GM19239 (cell line): ENCODE data around the gene PXDN.

Source experiments
- DNase-seq: peaks from one replicate; pipeline ENCODE4 v3.0.0; 2011; ENCODE audit warnings: low spot score; ENCODE audit not compliant: insufficient read length
- FAIRE-seq: peaks from 2 replicates; lab custom pipeline; 2011; peaks lifted over from hg19 to GRCh38; lab: Jason Lieb, UNC

PXDN gene

DNA sequence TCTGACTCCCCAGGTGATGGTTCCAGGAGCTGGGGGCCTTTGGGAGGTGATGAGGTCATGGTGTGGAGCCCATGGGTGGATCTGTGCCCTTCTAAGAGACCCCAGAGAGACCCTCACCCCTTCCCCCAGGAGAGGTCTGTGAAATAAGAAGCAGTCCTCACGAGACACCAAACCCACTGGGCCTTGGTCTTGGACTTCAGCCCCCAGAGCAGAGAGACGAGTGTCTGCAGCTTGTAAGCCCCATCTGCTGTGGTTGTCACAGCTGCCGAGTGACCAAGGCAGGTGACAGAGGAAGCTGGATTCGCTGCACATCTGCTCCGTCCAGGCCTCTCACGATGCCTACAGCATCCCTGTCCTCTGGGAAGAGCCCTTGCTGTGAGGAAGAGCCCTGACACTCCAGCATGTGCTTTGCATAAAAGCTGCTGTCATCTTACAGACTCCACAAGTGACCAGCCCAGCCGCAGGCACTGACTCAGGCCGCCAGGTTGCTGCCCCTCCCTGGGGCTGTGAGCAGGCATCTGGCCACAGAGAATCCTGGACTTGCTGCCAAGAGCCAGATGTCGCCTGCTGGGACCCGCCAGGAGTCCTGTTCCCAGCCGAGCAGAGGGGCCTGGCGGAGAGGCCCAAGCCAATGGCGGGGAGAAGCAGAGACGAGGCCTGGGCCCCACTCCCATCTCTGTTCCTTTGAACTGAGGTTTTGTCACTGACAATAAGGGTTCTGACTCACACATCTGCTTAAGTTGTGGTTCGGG, 150.8 kb downstream of the PXDN start:
- FAIRE-seq, result no peak
- DNase-seq, result no peak

DNA sequence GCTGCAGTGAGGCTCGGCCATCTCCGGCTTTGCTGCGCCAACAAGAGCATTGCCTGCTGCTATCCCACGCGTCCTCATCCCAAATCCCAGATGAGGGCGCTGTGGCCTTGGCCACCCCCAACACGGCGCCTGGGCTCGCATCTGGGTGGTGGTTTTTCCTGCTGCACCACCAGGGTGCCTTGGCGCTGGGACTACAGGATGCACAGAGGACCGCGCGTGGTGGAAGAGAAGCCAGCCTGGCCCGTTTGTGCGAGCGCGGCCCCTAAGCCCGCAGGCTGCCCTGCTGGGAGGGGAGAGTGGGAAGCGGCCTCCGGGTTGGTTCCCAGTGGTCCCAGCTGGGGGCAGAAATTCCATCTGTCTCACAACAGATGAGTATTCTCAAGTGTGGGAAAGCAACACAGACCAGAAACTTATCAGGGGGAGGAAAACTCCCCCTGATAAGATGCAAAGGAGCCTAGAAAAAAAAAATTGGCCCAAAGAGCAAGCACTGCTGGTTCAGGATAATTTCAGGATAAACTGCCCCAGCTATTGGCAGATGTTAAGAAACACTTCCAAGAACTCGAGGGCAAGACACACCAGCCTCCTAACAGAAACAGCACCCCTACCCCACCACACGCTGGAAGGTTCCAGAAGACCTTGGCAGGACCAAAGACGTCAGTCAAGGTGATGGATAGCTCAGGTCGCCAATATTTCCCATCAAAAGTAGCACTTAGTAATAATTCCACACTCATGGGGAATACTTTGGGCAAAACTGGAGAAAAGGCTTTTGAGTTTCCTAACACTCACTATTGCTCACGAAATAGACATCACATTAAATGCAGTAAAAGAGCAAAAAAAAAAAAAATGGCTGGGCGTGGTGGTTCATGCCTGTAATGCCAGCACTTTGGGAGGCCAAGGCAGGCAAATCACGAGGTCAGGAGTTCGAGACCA, 152.1 kb downstream of the PXDN start:
- FAIRE-seq, result no peak
- no peak for DNase-seq

DNA sequence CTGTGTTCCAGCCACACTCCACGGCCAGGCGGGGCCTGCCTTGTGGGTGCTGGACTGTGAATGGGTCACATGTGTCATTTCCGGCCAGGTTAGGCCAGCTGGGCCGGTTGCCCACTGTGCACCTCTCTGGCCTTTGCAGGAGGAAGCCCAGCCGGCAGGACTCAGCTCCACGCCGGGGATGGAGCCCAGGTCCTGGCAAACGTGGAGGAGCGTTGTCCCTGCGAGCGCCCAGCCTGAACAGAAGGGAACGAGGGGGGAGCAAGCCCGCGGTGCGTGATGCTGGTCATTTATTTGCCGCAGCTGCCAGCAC, 152.9 kb downstream of the PXDN start:
- FAIRE-seq (no peak), DNase-seq (no peak)

DNA sequence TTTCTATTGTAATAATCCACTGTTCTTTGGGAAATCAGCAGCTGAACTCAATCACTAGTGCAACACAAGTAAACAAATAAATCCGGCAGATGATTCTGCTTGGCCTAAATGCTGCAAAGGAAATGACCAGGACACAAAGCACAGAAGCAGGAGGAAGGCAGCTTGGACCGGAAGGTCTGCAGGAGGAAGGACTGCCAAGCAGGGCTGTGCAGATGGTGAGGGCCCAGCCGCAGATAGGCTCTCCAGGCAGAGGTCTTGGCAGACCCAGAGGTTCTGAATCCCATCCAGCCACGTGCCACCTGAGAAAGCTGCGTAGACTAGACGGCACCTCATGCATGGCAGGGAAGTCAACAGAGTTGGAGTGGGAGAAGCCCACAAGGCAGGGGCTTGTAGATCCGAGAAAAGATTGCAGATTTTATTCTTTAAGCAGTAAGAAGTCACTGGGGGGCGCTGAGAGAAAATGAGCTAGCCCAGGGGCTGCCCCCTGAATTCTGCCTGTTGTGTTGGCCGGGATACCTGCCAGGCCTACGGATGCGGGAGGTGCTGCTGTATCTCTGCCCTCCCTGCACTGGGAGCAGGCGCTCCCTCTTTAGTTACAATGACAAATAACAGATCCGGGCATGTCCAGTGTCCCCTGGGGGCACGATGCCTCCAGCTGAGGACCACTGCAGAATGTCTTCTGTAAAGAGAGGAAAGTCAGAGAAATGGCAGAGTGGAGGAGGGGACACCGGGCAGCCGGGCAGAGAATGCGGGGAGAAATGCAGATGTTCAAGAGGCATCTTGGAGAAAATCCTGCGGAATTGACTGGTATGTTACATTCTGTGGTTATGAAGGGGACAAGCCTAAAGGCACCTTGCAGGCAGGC, 153.5 kb downstream of the PXDN start:
- no peak for DNase-seq
- FAIRE-seq, result no peak

DNA sequence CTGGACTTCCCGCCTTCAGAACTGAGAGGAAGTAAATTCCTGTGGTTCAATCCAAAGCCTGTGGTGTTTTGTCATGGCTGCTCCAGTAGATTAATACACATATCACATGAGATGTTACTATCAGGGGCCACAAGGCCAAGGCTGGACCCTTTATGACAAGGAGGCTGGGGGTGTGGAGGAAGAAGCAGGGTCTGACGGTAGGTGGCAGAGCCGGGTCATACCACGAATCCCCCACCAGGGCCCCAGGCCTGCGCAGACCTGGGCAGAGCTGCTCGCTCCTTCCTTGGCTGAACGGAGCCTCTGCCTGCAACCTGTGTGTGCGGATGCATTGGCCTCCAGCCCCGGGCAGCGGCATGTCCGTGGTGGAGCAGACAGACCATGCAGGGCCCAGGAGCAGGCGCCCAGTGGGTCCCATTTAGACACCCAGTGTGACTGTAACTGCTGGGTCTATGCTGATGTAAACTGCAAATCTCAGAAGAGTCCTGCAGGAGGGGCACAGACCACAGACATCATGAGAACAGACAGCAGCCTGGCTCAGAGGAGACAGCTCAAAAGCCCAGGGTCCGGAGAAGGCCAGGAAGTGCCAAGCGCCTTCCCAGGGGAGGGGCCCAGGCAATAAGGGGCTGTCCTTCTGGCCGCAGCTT, 155.2 kb downstream of the PXDN start:
- no peak for FAIRE-seq
- DNase-seq, result no peak

DNA sequence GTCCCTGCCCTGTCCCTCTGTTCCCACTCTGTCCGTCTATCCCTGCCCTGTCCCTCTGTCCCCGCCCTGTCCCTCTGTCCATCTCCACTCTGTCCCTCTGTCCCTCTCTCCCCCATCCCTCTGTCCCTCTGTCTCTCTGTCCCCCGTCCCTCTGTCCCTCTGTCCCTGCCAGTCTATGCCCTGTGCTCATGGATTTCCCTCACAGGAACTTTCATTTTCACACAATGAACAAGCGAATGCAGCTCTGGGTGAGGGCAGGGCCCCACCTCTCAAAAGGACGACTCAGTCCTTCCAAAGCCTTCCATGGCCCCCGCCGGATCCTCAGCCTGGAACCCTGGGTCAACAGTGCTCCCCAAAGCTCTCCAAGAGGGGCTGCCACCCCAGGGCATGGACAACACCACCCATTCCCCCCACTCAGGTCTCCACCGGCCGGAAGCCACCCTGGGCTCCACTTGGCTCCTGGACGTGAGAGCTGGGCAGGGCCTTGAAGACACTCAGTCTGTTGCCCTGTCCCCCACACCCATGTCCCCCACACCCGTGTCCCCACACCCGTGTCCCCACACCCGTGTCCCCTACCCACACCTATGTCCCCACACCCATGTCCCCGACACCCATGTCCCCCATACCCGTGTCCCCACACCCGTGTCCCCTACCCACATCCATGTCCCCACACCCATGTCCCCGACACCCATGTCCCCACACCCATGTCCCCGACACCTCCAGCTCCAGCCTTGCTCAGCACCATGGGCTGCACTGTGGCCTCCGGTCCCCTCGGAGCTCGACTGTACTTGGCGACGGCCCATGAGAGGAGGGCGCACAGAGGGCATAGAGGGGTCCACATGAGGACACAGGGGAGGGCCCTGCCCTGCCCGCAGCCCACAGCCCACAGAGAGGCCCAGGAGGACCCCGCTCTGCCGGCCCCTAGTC, 156.0 kb downstream of the PXDN start:
- DNase-seq (no peak), FAIRE-seq (no peak)

DNA sequence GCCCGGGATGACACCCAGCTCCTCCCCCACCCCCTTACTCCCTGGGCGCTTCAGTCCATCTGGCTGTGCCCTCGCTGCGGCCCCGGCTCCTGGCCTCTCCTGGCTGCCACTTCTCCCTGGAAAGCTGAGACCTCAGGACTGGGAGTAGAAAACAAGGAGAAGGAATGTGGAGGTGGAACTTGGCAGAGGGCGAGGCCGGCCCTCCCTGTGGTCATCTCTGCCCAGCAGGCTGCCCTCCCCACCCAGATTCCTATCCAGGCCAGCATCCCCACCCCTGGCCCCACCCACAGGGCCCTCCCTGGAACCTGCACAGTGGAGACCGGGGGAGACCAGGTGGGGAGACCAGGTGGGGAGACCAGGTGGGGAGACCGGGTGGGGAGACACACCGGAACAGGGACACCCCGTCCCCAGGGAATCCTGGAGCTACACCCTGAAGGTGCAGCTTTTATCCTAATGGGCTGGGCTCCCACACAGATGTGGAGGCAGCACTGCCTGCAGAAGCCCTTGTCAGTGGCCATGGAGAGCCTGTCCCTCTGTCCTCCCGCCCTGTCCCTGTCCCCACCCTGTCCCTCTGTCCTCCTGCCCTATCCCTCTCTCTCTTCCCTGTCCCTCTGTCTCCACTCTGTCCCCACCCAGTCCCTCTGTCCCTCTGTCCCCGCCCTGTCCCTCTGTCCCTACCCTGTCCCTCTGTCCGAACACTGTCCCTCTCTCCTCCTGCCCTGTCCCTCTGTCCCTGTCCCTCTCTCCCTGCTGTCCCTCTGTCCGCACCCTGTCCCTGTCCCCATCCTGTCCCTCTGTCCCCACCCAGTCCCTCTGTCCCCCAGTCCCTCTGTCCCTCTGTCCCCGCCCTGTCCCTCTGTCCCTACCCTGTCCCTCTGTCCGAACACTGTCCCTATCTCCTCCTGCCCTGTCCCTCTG, 157.1 kb downstream of the PXDN start:
- FAIRE-seq, result no peak
- DNase-seq, result no peak

DNA sequence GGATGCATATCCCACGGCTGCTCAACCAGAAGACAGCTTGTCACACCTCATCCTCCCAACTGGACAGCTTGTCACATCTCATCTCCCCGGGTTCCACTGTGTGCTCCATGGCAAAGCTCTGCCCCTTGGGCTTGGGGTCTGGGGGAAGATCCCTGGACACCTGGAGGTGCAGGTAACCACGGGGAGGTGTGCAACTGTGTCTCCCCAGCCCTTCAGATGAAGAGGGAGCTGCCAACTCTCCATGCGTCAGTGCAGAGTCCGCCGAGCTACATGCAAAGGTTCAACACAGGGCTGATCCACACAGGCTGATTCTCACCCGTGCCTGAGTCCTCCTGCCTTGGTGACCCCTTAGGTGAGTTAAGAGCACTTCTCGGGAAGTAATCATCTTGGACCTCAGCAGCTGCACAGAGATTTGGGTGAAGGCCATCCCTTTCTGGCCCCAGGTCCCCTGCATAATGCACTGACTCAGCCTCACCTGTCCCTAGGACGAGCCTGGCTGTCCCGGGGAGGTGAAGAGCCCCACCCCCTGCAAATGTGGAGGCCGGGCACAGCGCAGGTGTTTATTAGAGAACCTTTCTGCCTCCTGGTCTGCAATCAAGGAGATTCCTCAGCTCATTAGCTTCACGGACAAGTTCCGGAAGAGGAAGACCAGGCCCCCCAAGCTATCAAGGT, 157.9 kb downstream of the PXDN start:
- DNase-seq (no peak), FAIRE-seq (no peak)

DNA sequence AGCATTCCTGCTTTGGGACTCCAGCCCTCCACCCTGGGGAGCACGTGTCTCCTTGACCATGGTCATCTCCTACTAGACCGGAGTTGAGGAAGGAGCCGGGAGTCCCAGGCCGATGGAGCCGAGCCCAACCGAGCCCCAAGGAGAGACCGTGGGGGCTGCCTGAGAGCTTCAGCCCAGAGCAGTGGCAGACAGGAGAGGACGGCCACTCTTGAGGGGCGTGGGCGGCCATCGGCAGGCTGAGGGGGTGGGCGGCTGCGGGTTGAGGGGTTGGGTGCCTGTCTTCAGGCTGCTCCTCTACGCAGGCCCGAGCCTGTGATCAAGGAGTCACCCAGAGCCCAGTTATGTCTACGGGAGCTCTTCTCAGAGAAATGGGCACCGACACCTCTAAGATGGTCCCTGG, 158.7 kb downstream of the PXDN start:
- FAIRE-seq, result no peak
- no peak for DNase-seq

DNA sequence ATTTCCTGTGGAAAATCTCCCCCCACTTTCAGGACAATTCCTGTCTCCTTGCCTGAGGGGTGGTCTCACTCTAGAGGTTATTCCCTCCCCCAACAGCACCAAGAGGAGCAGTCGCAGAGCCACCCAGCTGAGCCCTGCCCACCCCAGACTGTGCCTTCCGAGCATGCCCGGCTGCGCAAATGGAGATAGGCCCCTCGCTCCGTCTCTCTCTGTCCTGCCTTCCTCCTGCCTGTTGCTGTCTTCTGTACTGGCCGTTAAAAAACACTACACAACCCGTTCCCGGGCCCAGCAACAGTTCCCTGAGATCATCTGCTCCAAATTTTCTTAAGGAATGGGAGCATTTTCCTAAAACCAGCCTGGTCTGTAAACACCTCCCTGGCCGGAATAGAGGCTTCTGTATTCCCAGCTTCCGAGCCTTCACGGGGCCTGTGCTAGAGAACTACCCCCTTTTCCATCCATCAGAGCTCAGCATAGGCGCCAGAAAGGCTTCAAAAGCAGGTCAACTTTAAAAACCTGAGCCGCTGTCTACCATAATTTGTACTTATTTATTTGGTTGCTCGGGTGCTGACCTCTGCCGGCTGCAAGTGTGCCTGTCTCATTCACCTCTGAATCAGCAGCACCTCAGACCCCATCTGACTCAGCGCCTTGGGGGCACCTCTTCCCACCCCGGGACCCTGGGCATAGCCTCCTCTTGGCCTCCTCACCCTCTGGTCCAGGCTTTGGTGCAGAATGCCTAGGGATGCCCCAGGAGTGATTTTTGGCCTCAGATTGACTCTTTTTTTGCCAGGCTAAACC, 159.4 kb downstream of the PXDN start:
- no peak for FAIRE-seq

DNA sequence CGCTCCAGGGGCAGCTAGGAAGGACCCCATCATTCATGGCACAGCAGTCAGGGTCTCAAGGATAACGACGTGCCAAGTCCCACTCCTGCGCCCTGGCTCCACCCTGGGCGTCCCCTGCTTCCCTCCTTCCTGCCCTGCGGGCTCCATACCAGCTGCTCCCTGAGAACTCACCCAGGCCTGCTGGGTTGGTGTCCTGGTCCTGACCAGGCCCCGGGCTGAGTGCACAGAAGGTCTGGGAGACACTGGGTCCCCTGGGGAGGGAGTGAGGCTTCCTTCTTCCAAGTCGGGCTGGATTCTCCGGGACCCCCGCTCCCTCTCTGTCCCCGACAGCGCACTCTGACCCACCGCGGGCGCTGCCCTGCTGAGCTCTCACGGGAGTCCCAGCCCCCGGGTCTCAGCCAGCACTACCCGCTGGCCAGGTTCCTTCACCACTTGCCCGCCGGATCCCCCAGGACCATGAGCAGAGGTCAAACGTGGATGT, 160.2 kb downstream of the PXDN start:
- DNase-seq (no peak), FAIRE-seq (no peak)

More for the DNA sequence above, 159.4 kb downstream of the PXDN start:
- no peak for DNase-seq

DNA sequence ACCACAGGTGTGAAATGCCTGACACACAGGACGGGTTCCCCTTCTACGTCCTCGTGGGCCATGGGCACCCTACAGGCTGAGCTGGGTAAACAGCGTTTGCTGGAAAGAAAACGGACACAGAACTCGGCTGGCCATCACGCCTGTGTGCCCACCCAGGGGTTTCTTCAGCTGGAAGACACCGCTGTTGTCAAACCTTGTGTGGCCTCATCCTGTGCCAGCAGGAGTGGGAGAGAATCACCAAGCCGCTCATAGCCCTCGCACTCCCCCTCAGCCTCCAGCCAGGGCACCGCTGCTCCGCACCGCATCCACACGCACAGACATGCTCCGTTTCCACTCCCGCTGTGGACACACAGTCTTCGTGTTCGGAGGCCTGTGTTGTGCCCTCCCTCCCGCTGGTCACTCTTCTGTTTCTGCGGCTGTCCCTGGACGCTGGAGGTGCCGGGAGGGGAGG, 161.4 kb downstream of the PXDN start:
- FAIRE-seq, result no peak
- DNase-seq, result no peak

DNA sequence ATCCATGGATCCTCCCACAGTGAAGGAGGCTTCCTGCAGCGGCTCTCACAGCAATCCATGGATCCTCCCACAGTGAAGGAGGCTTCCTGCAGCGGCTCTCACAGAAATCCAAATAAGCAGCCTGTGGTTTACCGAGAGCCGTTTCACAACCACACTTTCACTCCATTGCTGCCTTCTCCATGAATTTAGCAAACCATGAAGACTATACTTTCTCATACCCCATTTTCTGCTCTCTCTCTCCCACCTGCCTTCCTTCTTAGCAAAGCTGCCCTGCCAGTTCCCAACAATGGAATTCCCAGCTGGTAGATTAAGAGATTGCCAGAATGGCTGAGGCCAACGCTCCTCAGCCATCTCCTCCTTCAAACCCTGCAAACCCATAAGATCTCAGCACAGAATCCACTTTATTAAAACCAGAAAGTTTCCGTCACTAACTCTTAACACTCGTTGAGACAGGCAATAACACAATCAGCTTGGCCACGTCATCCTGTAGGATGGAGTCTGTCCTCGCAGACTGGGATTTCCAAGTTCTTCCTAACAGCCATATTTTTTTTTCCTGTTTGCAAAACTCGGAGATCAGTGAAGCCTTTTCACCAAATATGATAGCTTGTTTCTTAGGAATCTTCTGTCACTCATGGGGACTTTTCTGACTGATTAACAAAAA, 162.2 kb downstream of the PXDN start:
- DNase-seq, result no peak
- FAIRE-seq, result no peak
